Amygdala (tissue), 56 donors: Measurements from ENCODE around the gene FLII.

Source experiments
- DNase-seq, 56 donors: peaks; one replicate each; lab custom pipeline; 2025; lab: John Stamatoyannopoulos, UW

The FLII gene

GRCh38 chr17:18261146-18261515, 2.6 kb upstream of the FLII start:
- peak in 3 of 56 donors; percentile 23 to 51 (median 34) for DNase-seq

GRCh38 chr17:18260332-18261145, 2.0 kb upstream of the FLII start, which contains the start of gene MIEF2:
Gene MIEF2 (plus strand): TSS chr17:18260662. CDS start chr17:18262721, 2,059 bp downstream.
- peak in 55 of 56 donors; percentile 52 to 96 (median 90) for DNase-seq

- no peak for DNase-seq
Measured at GRCh38 chr17:18259621-18260331, 1.2 kb upstream of the FLII start.

GRCh38 chr17:18257982-18258355, 569 bp downstream of the FLII start:
- DNase-seq: peak in 45 of 56 donors; percentile 20 to 77 (median 59)

GRCh38 chr17:18257268-18257981, 1.1 kb downstream of the FLII start:
- peak in 2 of 56 donors; percentile 45 to 49 for DNase-seq

GRCh38 chr17:18256776-18257175, 1.8 kb downstream of the FLII start:
- no peak for DNase-seq

GRCh38 chr17:18256351-18256750, 2.2 kb downstream of the FLII start:
- DNase-seq: no peak

- no peak for DNase-seq
Measured at GRCh38 chr17:18254888-18255649, 3.5 kb downstream of the FLII start.

- no peak for DNase-seq
Measured at GRCh38 chr17:18253947-18254821, 4.4 kb downstream of the FLII start.

GRCh38 chr17:18253187-18253884, 5.2 kb downstream of the FLII start:
- no peak for DNase-seq

GRCh38 chr17:18252160-18252559, 6.4 kb downstream of the FLII start:
- DNase-seq: no peak

- no peak for DNase-seq
Measured at GRCh38 chr17:18251204-18251603, 7.3 kb downstream of the FLII start.

GRCh38 chr17:18250708-18251107, 7.8 kb downstream of the FLII start:
- no peak for DNase-seq

- DNase-seq: no peak
Measured at GRCh38 chr17:18250259-18250658, 8.3 kb downstream of the FLII start.

- no peak for DNase-seq
Measured at GRCh38 chr17:18248811-18249210, 9.7 kb downstream of the FLII start.

- DNase-seq: peak in 40 of 56 donors; percentile 21 to 74 (median 46)
Measured at GRCh38 chr17:18248300-18248731, 10.2 kb downstream of the FLII start.

GRCh38 chr17:18247613-18248001, 10.9 kb downstream of the FLII start:
- peak in 25 of 56 donors; percentile 11 to 72 (median 49) for DNase-seq

- peak in 2 of 56 donors; percentile 48 to 57 for DNase-seq
Measured at GRCh38 chr17:18246880-18247612, 11.5 kb downstream of the FLII start.
